SU-DHL-6 (cell line): ENCODE measurements around the gene CAMSAP3.

Source experiments
- H2AFZ ChIP-seq: fragments of 200-600 bp; sonication (generic); 2 replicates; pipeline ENCODE4 v1.6.1; 2014; ENCODE audit warnings: low read depth, mild to moderate bottlenecking, moderate library complexity, mixed read lengths, antibody characterized with exemption, low read length; ENCODE audit not compliant: severe bottlenecking
- H3F3A ChIP-seq: fragments of 200-600 bp; shearing (Covaris generic); 2 replicates; pipeline ENCODE4 v1.6.0; 2016; ENCODE audit warnings: antibody characterized with exemption, mild to moderate bottlenecking; ENCODE audit not compliant: insufficient read depth
- H3K27ac ChIP-seq: fragments of 200-600 bp; sonication (generic); 2 replicates; pipeline ENCODE4 v1.5.1; 2016; ENCODE audit warnings: low read depth, mild to moderate bottlenecking, low read length, moderate library complexity, mixed read lengths
- H3K27me3 ChIP-seq: fragments of 200-600 bp; sonication (generic), shearing (Covaris generic); 2 replicates; pipeline ENCODE4 v1.6.0; 2014; ENCODE audit warnings: mild to moderate bottlenecking, low read length
- H3K36me3 ChIP-seq: fragments of 200-600 bp; sonication (generic); 2 replicates; pipeline ENCODE4 v1.6.1; 2014; ENCODE audit warnings: mild to moderate bottlenecking, low read length, mixed read lengths
- H3K4me2 ChIP-seq: fragments of 300-600, 200-600 bp; shearing (Covaris generic), sonication (generic); 2 replicates; pipeline ENCODE4 v1.6.0; 2014; ENCODE audit warnings: low read length, low read depth, mild to moderate bottlenecking; ENCODE audit not compliant: poor library complexity, severe bottlenecking
- H3K4me3 ChIP-seq: fragments of 200-600 bp; sonication (generic); 2 replicates; pipeline ENCODE4 v1.5.1; 2014; ENCODE audit warnings: antibody characterized with exemption, low read length, mild to moderate bottlenecking, mixed read lengths; ENCODE audit not compliant: insufficient read depth, poor library complexity, severe bottlenecking
- H3K79me2 ChIP-seq: fragments of 200-600 bp; sonication (generic); 2 replicates; pipeline ENCODE4 v1.6.1; 2014; ENCODE audit warnings: mild to moderate bottlenecking, low read length, moderate library complexity; ENCODE audit not compliant: insufficient read depth
- H3K9ac ChIP-seq: fragments of 200-600 bp; sonication (generic); 2 replicates; pipeline ENCODE4 v1.7.0; 2014; ENCODE audit warnings: mild to moderate bottlenecking, low read length
- H3K9me2 ChIP-seq: fragments of 200-600 bp; sonication (generic); replicated peaks from 2 replicates; pipeline ENCODE4 v1.6.1; 2014; ENCODE audit warnings: low read length; ENCODE audit not compliant: insufficient read depth
- H3K9me3 ChIP-seq: fragments of 200-600 bp; sonication (generic); 2 replicates; pipeline ENCODE4 v1.6.1; 2014; ENCODE audit warnings: low read length, mixed read lengths; ENCODE audit not compliant: insufficient read depth
- H4K20me1 ChIP-seq: fragments of 200-600 bp; sonication (generic); 2 replicates; pipeline ENCODE4 v1.6.1; 2014; ENCODE audit warnings: low read depth, mild to moderate bottlenecking, antibody characterized with exemption, low read length, moderate library complexity, mixed read lengths
- EZH2phosphoT487 ChIP-seq: fragments of 200-600 bp; sonication (generic), shearing (Covaris generic); conservative IDR thresholded peaks from 2 replicates; pipeline ENCODE4 v1.6.1; 2018; ENCODE audit warnings: mild to moderate bottlenecking, antibody characterized with exemption, low read length, moderate library complexity, mixed read lengths
- TF ChIP-seq, protein P1 (sequence below): fragments of 200-600 bp; sonication (generic); IDR thresholded peaks from one replicate; pipeline ENCODE4 v1.5.1; 2017; ENCODE audit warnings: antibody characterized with exemption, mild to moderate bottlenecking, low read length, moderate library complexity; ENCODE audit not compliant: insufficient read depth, poor library complexity, severe bottlenecking

The CAMSAP3 gene

GRCh38 chr19:7617735-7618134 lies 22.1 kb downstream of the CAMSAP3 start:
- H3K9me2 ChIP-seq: no peaks in the 10 kb centered on the region
- no peak overlapping the region for H3K9ac ChIP-seq
- H3K27me3 ChIP-seq: no peaks in the 10 kb centered on the region
- H3K4me2 ChIP-seq: no peak overlapping the region
- H3K36me3 ChIP-seq: no peaks in the 10 kb centered on the region
- H3K27ac ChIP-seq: no peak overlapping the region
- no peak overlapping the region for H3K4me3 ChIP-seq
- H3K9me3 ChIP-seq: no peaks in the 10 kb centered on the region
- H3F3A ChIP-seq: no peaks in the 10 kb centered on the region
- no peaks in the 10 kb centered on the region for H4K20me1 ChIP-seq
- TF ChIP-seq, protein P1, sequence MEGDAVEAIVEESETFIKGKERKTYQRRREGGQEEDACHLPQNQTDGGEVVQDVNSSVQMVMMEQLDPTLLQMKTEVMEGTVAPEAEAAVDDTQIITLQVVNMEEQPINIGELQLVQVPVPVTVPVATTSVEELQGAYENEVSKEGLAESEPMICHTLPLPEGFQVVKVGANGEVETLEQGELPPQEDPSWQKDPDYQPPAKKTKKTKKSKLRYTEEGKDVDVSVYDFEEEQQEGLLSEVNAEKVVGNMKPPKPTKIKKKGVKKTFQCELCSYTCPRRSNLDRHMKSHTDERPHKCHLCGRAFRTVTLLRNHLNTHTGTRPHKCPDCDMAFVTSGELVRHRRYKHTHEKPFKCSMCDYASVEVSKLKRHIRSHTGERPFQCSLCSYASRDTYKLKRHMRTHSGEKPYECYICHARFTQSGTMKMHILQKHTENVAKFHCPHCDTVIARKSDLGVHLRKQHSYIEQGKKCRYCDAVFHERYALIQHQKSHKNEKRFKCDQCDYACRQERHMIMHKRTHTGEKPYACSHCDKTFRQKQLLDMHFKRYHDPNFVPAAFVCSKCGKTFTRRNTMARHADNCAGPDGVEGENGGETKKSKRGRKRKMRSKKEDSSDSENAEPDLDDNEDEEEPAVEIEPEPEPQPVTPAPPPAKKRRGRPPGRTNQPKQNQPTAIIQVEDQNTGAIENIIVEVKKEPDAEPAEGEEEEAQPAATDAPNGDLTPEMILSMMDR: no peak
- no peak for TF ChIP-seq EZH2phosphoT487
- H3K79me2 ChIP-seq: no peaks in the 10 kb centered on the region
- H2AFZ ChIP-seq: no peak overlapping the region

DNA sequence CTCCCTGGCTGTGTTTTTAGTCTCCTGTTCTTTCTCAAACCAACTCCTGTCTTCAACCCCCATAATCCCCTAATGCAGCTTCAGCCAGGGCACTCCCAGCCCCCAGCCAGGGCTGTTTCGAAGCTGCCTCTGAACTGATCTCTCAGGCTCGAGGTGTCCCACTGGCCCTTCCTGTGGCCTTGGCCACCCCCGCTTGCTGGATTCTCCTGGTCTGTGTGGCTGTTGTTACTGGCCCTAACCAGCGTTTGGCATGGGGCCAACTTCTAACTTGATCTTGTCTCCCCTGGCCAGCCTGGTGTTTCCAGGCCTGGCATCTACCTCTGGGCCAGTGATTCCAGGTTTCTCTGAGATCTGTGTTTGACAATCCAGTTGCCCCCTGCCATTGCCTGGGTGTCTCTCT lies 22.7 kb downstream of the CAMSAP3 start:
- TF ChIP-seq EZH2phosphoT487: no peak
- TF ChIP-seq, protein P1: no peak
- Histone ChIP-seq H4K20me1 (no peaks in the 10 kb centered on the region), H3K36me3 (no peaks in the 10 kb centered on the region), H3K4me3 (no peak overlapping the region), H3K9me2 (no peaks in the 10 kb centered on the region), H3F3A (no peaks in the 10 kb centered on the region), H3K79me2 (no peaks in the 10 kb centered on the region), H3K9ac (no peak overlapping the region), H3K27me3 (no peaks in the 10 kb centered on the region), H3K27ac (no peak overlapping the region), H3K9me3 (no peaks in the 10 kb centered on the region), H3K4me2 (no peak overlapping the region), H2AFZ (no peak overlapping the region)

GRCh38 chr19:7618771-7619510 lies 23.3 kb downstream of the CAMSAP3 start:
- Histone ChIP-seq H2AFZ (no peak overlapping the region), H3K4me2 (no peak overlapping the region), H3K79me2 (no peaks in the 10 kb centered on the region), H3K9me3 (no peaks in the 10 kb centered on the region), H3K27me3 (no peaks in the 10 kb centered on the region), H3K4me3 (no peak overlapping the region), H3K36me3 (no peaks in the 10 kb centered on the region), H3K27ac (no peak overlapping the region), H3K9ac (no peak overlapping the region), H4K20me1 (no peaks in the 10 kb centered on the region), H3K9me2 (no peaks in the 10 kb centered on the region), H3F3A (no peaks in the 10 kb centered on the region)
- no peak for TF ChIP-seq EZH2phosphoT487
- TF ChIP-seq, protein P1: no peak
